ENCODE data around the gene CTNND1.

CTNND1 gene

DNA sequence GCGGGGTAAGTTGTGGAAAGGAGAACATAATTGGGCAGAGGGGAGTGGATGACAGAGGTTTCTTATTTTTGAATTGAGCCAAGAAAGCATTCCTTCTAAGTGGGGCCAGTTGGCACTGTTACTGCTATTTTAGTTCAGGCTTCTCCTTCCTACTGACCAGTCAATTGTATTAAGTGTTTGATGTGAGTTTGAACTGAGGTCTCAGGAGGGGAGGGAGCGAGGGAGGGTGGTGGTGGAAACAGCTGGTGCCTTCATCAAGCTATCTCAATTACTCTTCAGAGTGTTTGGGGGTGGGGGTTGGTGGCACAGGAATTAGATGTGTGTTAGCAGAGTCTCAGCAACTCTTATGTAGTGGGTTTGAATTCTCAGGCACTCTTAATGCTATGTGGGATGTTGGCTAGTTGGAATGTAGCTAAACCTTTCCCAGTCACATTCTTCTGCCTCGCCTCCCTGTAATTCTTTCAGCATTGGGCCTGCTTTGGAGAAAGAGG is 14.5 kb downstream of the CTNND1 start:
- Mint-ChIP-seq H3K4me3 (no peak overlapping the region), H3K4me1 (peaks cover 21% of the 10 kb centered on the region), H3K9me3 (no peaks in the 10 kb centered on the region), H3K27me3 (no peaks in the 10 kb centered on the region), H3K27ac (no peak overlapping the region)
- DNase-seq (no peak), ATAC-seq (no peak)

DNA sequence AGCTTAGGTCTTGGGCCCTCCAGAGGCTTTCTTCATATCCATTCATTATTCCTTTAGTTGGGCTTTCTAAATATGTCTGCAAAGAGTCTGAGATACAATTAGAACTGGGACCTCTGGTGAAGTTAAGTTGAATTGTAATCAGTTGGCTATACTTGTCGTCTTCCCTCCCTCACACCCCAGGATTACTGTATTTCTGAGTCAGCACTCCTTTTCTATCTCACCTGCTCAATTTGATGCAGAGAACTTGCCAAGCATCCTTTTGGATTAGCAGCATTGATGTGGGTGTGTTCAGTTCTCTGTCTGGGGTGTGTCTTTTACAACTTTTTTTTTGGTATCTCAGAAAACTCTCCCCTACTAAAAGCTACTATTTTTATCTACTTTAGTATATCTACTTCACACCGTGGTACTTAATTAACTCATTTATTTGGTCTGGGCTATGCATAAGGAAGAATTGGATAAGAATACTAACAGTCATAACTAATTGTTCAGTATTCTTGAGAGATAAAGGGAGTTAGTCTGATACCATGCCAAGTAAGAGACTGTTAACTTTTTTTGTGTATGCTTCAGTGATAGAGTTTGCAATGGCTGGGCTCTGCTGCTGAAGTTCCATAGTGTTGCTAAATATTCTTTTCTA is 15.1 kb downstream of the CTNND1 start:
- Mint-ChIP-seq H3K27ac (no peak overlapping the region), H3K4me1 (peaks cover 27% of the 10 kb centered on the region), H3K9me3 (no peaks in the 10 kb centered on the region), H3K27me3 (no peaks in the 10 kb centered on the region), H3K4me3 (no peak overlapping the region)
- DNase-seq = no peak
- ATAC-seq = no peak

DNA sequence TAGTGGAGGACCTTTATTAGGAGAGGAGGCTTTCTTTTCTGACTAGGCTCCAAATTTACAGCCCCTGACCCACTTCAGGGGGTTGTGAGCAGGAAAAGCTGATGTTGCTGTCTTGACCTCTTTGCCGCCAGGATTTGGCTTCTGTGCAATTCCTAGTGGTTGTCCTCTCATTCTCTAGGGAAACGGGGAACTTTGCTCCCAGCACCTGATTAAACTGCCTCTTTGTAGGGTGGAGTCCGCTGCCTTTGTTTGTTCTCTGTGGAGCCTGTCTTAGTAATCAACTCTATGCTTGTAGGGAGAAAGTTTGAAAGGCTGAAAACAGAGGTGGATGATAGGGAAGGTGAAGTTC is 16.3 kb downstream of the CTNND1 start:
- peak overlapping the region in 1 of 2 donors; percentile 3 for H3K27ac Mint-ChIP-seq
- no peak overlapping the region for H3K4me3 Mint-ChIP-seq
- peaks cover 31% of the 10 kb centered on the region for H3K4me1 Mint-ChIP-seq

DNA sequence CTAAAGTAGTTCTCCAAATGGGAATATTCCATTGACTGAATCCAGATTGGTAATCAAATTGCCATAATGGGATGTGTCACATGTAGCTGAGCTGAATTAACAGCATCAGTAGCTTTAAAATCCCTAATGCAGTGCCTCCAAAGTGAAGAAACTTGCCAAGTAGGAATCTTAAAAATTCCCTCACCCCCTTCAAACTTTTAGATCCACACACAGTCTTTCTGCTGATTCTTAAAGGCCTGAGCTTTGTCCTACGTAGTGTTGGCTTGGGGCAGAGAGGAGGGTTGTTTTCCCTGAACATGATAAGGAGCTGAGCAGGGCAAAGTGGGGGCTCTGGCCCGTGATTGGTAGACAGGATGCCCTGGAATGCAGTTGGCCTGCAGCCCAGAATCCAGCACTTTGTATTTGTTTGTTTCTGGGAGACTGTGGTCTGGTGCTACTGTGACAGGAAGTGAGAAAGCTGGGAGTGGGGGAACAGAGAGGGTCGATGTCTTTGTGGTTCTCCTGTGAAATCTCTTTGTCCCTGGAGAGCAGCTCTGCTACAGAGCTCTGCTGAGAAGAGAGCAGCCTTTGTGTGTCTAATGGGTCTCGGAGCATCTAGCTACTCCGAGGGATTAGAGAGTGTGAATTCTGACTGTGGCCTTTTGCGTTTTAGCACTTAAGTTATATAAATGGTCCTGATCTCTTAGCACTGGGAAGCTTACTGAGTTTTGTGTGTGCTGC is 16.9 kb downstream of the CTNND1 start:
- Mint-ChIP-seq H3K27me3 (no peaks in the 10 kb centered on the region), H3K9me3 (no peaks in the 10 kb centered on the region), H3K4me3 (no peak overlapping the region), H3K4me1 (peaks cover 31% of the 10 kb centered on the region), H3K27ac (peak overlapping the region; percentile 29 to 48)
- ATAC-seq (no peak), DNase-seq (no peak)

More for the DNA sequence above, 16.3 kb downstream of the CTNND1 start:
- no peaks in the 10 kb centered on the region for H3K27me3 Mint-ChIP-seq
- H3K9me3 Mint-ChIP-seq = no peaks in the 10 kb centered on the region
- ATAC-seq (no peak), DNase-seq (no peak)

DNA sequence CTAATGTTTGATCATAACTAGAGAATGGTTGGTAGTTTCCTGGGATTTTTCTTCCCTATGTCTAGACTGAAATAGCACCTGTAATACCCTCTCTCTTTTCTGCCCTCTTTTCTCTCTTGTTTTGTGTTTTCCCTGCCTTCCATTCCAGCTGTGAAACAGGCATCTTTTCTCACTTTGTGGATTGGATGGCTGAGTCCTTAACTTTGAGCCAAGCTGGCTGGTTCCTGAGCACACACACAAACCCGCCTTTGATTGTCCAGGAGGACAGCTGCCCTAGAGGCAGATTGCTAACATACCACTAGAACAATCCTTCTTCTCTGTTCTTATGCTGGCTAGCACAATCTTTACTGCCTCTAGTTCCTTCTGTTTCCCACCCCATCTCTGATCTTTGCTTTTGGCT is 17.7 kb downstream of the CTNND1 start:
- peaks cover 31% of the 10 kb centered on the region for H3K4me1 Mint-ChIP-seq
- H3K9me3 Mint-ChIP-seq = no peaks in the 10 kb centered on the region
- H3K4me3 Mint-ChIP-seq = no peak overlapping the region
- ATAC-seq = no peak
- no peak for DNase-seq
- no peaks in the 10 kb centered on the region for H3K27me3 Mint-ChIP-seq
- H3K27ac Mint-ChIP-seq = no peak overlapping the region

DNA sequence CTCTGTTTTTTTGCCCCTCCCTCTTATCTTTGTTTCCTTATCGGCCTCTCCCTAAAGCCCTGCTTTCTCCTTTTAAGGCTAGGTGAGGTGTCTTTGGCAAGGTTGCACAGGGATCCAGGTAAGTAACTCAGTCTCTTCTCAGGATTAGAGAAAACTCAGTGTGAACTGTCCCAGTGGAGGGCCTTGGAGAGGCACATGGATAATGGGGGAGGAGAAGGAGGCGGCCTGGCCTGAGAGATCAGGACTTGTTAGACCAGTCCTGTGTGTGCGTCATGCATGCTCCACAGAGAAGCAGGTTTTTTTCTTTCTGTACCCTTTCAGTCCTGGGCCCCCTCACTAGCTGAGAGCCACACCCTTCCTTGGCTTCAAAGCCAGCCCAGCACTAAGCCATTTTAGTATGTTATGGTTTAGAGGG is 19.9 kb downstream of the CTNND1 start:
- DNase-seq (no peak), ATAC-seq (no peak)
- Mint-ChIP-seq H3K4me3 (no peak overlapping the region), H3K4me1 (peaks cover 31% of the 10 kb centered on the region), H3K27ac (no peak overlapping the region), H3K27me3 (no peaks in the 10 kb centered on the region), H3K9me3 (no peaks in the 10 kb centered on the region)

DNA sequence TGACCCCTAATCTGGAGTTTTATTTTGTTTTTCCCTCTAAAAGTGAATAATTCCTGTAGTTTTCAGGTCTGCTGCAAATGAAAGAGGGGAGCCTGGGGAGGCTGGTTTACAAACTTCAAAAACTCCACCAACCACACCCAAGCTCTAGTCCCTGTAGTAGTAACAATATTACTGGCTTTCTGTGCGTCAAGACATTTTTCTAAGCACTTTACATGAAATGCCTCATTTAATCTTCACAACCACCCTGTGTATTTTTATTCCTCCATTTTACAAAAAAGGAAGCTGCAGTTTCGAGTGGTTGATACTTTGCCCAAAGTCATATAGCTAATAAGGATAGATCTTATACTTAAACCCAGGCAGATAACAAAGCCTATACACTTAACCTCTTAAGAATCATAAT is 23.5 kb downstream of the CTNND1 start:
- no peak for ATAC-seq
- no peak for DNase-seq
- no peaks in the 10 kb centered on the region for H3K27me3 Mint-ChIP-seq
- no peaks in the 10 kb centered on the region for H3K9me3 Mint-ChIP-seq
- no peak overlapping the region for H3K4me3 Mint-ChIP-seq
- peaks cover 15% of the 10 kb centered on the region for H3K4me1 Mint-ChIP-seq
- no peak overlapping the region for H3K27ac Mint-ChIP-seq

DNA sequence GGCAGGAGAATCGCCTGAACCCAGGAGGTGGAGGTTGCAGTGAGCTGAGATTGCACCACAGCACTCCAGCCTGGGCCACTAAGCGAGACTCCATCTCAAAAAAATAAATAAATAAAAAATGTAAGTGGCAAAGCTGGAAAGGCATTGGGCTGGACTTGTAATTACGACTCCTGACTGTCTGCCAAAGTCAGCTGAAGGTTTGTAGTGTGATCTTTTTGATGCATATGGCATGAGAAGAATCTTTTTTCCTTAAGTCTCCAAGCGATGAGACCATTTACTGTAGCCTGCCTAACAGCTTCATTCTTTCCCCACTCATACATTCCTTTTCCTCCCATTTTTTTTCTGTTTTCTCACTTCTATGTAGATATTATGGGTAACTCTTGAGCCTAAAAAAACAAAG is 24.8 kb downstream of the CTNND1 start:
- H3K4me1 Mint-ChIP-seq = peaks cover 13% of the 10 kb centered on the region
- H3K27me3 Mint-ChIP-seq = no peaks in the 10 kb centered on the region
- no peak for ATAC-seq
- no peak for DNase-seq
- no peak overlapping the region for H3K27ac Mint-ChIP-seq
- H3K9me3 Mint-ChIP-seq = no peaks in the 10 kb centered on the region
- H3K4me3 Mint-ChIP-seq = no peak overlapping the region

DNA sequence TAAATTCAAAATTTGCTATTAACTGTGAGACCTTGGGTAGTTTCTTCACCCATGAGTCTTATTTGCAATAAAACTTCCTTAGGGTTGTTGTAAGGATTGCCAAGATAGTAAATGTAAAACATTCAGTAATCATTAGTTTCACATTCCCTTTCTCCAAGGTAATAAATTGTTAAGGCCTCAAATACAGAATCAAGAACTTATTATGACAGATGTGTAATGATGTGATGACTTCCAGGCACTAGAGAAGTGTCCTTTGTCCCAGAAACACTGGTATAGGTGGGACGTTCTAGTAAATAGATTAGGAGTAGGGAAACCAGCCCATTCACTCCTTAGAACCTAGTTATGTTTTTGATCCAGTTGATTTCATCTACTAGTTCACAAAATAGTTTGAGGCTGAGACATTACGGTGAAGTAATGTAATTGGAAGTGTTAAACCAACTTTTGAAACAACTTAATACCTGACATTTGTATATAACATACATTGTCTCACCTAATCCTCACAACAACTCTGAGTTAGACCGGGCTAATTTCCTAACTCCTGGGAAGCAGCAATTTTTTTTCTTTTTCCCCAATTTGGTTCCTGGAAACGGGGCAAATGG is 25.5 kb downstream of the CTNND1 start:
- DNase-seq (no peak), ATAC-seq (no peak)
- H3K27ac Mint-ChIP-seq = no peak overlapping the region
- peaks cover 13% of the 10 kb centered on the region for H3K4me1 Mint-ChIP-seq
- H3K27me3 Mint-ChIP-seq = no peaks in the 10 kb centered on the region
- no peak overlapping the region for H3K4me3 Mint-ChIP-seq
- H3K9me3 Mint-ChIP-seq = no peaks in the 10 kb centered on the region

DNA sequence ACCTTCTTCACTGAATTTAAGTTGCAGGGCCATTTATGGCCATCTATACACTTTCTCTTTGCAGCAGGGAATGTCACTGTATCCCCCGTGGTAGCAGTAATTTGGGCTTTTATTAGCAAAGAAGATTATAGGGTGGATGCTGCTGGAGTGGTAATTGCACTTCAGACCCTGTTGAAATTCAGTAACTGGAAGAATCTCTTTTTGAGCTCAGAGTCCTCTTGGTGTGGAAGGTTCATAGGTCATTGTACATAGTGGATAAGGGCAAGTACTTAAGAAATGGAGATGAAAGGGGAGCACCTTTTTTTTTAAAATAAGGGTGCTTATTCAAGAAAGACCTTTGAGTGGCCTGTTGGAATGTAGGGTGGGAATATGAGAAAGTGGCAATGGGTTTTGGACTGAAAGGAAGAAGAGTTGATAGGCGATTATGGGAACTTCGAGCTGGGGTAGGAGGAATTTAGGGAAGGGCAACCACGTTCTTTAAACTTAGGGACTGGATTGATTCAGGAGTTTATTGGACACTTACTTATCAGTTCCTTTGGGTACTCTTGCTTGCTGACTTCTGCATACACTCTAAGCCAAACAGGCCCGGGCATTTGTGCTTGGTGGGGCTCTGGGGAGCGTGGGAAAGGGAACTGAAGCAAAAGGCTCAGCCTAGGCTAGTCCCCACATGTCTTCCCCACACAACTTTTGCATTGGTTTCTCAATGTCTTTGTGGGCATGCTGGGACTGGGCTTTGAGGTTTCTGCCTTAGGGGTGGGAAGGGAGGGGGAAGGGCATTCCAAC is 26.5 kb downstream of the CTNND1 start:
- H3K27ac Mint-ChIP-seq = no peak overlapping the region
- H3K4me3 Mint-ChIP-seq = no peak overlapping the region
- DNase-seq (no peak), ATAC-seq (no peak)
- H3K4me1 Mint-ChIP-seq = peaks cover 23% of the 10 kb centered on the region
- H3K27me3 Mint-ChIP-seq = no peaks in the 10 kb centered on the region
- no peaks in the 10 kb centered on the region for H3K9me3 Mint-ChIP-seq

DNA sequence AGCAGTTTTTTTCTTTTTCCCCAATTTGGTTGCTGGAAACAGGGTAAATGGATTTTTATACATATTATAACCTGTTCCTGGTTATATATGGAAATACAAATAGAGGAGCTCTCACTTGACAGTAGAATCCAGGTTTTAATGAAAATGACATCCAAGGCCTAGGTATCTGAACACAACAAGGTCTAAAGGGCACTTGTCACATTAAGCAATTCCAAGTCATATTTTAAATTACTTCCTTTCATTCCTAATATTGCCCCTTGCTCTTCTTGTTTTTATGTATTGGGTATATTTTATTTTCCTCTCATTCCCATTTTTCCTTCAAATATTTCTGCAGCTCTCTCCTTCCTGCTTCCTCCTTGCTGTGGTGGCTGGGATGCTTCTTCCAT is 27.1 kb downstream of the CTNND1 start:
- H3K4me3 Mint-ChIP-seq = no peak overlapping the region
- H3K27me3 Mint-ChIP-seq = no peaks in the 10 kb centered on the region
- H3K9me3 Mint-ChIP-seq = no peaks in the 10 kb centered on the region
- DNase-seq (no peak), ATAC-seq (no peak)
- H3K27ac Mint-ChIP-seq = no peak overlapping the region
- H3K4me1 Mint-ChIP-seq = peaks cover 29% of the 10 kb centered on the region

DNA sequence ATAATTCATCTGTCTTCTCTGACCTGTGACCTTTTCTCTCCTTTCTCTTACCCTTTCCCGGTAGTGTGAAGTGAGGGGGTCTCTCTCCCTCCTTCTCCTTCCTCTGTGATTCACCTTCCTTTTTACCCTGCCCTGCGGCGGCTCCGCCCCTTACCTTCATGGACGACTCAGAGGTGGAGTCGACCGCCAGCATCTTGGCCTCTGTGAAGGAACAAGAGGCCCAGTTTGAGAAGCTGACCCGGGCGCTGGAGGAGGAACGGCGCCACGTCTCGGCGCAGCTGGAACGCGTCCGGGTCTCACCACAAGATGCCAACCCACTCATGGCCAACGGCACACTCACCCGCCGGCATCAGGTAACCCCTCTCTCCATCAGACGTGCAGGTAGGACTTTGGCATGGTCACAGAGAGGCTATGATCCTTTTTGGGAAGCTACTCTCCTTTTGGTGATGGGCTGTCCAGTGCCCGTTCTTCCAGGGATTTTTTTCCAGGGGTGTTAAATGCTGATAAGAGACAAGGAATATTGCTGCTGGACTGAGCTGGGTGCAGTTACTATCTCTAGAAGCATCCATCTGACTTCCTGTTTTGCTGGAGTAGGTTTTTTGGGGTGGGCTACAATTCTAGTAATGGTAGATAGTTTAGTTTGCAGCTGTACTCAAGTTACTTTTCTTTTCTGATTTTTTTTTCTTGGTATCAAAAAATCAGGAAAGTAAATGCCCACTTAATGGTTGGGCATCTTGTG is 29.9 kb downstream of the CTNND1 start:
- H3K27ac Mint-ChIP-seq = peak overlapping the region; percentile 88 to 90
- H3K4me1 Mint-ChIP-seq = peaks cover 34% of the 10 kb centered on the region
- DNase-seq (no peak), ATAC-seq (no peak)
- H3K27me3 Mint-ChIP-seq = no peaks in the 10 kb centered on the region
- no peaks in the 10 kb centered on the region for H3K9me3 Mint-ChIP-seq
- H3K4me3 Mint-ChIP-seq = peak overlapping the region; percentile 63 to 77

DNA sequence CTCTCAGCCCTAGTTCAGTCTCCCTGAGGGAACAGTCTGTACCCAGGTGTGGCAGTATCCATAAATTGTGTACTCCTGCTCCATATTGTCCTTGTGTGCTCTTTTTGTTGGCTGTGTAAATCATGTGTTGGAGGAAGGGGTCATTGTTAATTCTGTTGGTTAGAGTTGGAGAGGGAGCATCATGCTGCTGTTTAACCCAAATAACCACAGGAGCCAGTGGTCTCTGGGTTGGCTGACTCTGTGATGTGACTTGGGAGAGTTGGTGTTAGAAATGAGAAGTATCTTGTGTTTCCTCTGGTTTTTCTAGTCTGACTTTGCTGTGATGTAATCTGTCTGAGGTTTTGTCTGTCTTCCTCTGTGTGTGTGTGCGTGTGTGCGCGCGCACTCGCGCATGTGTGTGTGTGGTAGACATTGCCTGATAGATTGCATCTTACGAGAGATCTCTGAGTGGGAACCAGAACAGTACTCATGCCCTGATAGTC is 30.5 kb downstream of the CTNND1 start:
- H3K27ac Mint-ChIP-seq = peak overlapping the region; percentile 88 to 90
- H3K4me3 Mint-ChIP-seq = peak overlapping the region; percentile 63 to 77
- ATAC-seq (peak; percentile 97), DNase-seq (peak; percentile 71 to 87)
- no peaks in the 10 kb centered on the region for H3K9me3 Mint-ChIP-seq
- peaks cover 34% of the 10 kb centered on the region for H3K4me1 Mint-ChIP-seq
- H3K27me3 Mint-ChIP-seq = no peaks in the 10 kb centered on the region

DNA sequence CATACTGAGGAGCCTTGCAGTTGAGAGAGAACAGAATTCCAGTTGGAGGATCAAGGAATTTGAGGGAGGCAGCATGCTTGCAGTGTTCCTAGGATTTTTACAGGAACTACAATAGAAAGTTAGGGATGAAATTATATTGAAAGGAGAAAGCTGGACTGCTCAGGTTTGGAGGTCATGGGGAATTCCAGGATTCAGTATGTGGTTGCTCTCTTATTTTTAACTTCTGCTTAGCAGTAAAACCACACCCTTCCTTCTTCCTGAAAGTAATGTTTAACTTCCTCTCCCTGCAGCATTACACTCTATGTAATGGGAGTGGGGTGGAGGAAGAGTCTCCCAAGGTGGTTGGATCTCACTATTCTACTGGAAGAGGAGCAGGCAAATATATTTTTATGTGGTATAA is 31.3 kb downstream of the CTNND1 start:
- Mint-ChIP-seq H3K4me1 (peaks cover 36% of the 10 kb centered on the region), H3K4me3 (peak overlapping the region; percentile 63 to 77), H3K27ac (peak overlapping the region; percentile 91 to 95), H3K27me3 (no peaks in the 10 kb centered on the region), H3K9me3 (no peaks in the 10 kb centered on the region)
- DNase-seq = no peak
- no peak for ATAC-seq

Data from stimulated activated naive CD8-positive, alpha-beta T cell treated with anti-CD3 and anti-CD28 coated beads, Interleukin-15, amount 100 ng/mL, for 72 hours (primary cell).